GM19025 (cell line): ENCODE data around the gene LLCFC1.

ENCODE experiments used
- ATAC-seq: cut with Tn5 transposase; IDR thresholded peaks from one replicate; pipeline ENCODE4 v1.9.1; 2021; ENCODE audit warnings: mild to moderate bottlenecking, low read depth, moderate library complexity; ENCODE audit not compliant: unreplicated experiment

Gene LLCFC1

GRCh38 chr7:142939226-142939910 lies at the start of gene LLCFC1:
LLCFC1 (plus strand) TSS chr7:142939484; CDS start chr7:142939622, 138 bp downstream.
- no peak for ATAC-seq

- no peak for ATAC-seq
These were observed 49.5 kb upstream of the LLCFC1 start for GRCh38 chr7:142889816-142890215.

- no peak for ATAC-seq
These were observed 48.3 kb upstream of the LLCFC1 start for GRCh38 chr7:142890874-142891485.

- ATAC-seq: no peak
These were observed 47.7 kb upstream of the LLCFC1 start for GRCh38 chr7:142891490-142892082.

GRCh38 chr7:142892951-142893350 lies 46.3 kb upstream of the LLCFC1 start:
- ATAC-seq: no peak

GRCh38 chr7:142894112-142894984 lies 44.9 kb upstream of the LLCFC1 start:
- no peak for ATAC-seq

GRCh38 chr7:142894985-142895593 lies 44.2 kb upstream of the LLCFC1 start:
- ATAC-seq: no peak

GRCh38 chr7:142896151-142896550 lies 43.1 kb upstream of the LLCFC1 start:
- ATAC-seq: no peak

- no peak for ATAC-seq
These were observed 42.4 kb upstream of the LLCFC1 start for GRCh38 chr7:142896741-142897379.

- no peak for ATAC-seq
These were observed 41.6 kb upstream of the LLCFC1 start for GRCh38 chr7:142897691-142898090.

- ATAC-seq: no peak
These were observed 40.7 kb upstream of the LLCFC1 start for GRCh38 chr7:142898377-142899170.

- no peak for ATAC-seq
These were observed 39.6 kb upstream of the LLCFC1 start for GRCh38 chr7:142899661-142900060.

GRCh38 chr7:142901426-142902259 lies 37.6 kb upstream of the LLCFC1 start:
- no peak for ATAC-seq

GRCh38 chr7:142904128-142904527 lies 35.2 kb upstream of the LLCFC1 start:
- no peak for ATAC-seq

GRCh38 chr7:142905759-142906158 lies 33.5 kb upstream of the LLCFC1 start:
- ATAC-seq: no peak

GRCh38 chr7:142906643-142907042 lies 32.6 kb upstream of the LLCFC1 start:
- no peak for ATAC-seq

- ATAC-seq: no peak
These were observed 31.0 kb upstream of the LLCFC1 start for GRCh38 chr7:142908290-142908689.
